ACHN (cell line): ENCODE measurements around the gene NRG3.
"Not testable (repeated sequence)": the region's sequence is repeated elsewhere in the genome, so short reads cannot be mapped to it uniquely, and the experiment has no call there.

Experiments used
- DNase-seq: peaks from one replicate; pipeline ENCODE4 v3.0.0-alpha.2; 2015
- in situ Hi-C: cut with HindIII; loops from 2 replicates; pipeline ENCODE4 v1.10.0; 2017; ENCODE audit warnings: low sequenced_read_pairs, low pct_ligation_motif_present, low pct_unique_long_range_greater_than_20kb

Gene NRG3

GRCh38 chr10:82986216-82986615, 1111.2 kb downstream of the NRG3 start:
- in situ Hi-C loops = no loop called here
- no peak for DNase-seq

DNA sequence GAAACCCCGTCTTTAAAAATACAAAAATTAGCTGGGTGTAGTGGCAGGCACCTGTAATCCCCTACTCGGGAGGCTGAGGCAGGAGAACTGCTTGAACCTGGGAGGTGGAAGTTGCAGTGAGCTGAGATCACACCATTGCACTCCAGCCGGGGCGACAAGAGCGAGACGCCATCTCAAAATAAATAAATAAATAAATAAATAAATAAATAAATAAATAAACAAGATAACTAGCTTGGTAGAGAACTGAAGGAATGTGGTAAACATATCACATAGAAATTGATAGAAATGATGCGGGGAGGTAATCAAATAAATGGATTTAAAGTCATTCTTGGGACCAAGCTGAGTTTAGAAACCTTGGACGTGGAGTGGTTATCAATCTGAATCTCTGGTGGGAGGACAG, 1131.5 kb downstream of the NRG3 start:
- in situ Hi-C loops, DNase-seq: not testable (repeated sequence)

- in situ Hi-C loops = no loop called here
- no peak for DNase-seq
Observed at GRCh38 chr10:83007510-83007909, 1132.5 kb downstream of the NRG3 start.

DNA sequence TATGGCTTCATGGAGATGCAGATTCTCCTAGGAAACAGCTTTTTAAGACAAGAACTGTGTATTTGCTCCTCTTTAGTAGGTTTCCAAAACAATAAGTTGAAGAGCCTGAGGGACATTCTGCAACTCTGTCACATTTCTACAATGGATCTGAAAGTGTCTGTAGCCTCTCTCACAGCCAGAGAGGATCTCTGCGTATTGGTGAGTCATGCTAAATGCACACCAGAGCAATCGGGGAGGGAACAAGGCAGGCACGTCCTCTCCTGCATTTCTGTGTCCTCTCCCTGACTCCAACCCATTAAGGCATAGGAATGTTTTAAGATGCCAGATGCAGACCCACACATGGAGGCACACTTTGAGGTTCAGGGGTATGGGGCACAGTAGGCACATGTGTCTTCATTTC, 1137.9 kb downstream of the NRG3 start:
- in situ Hi-C loops = no loop called here
- DNase-seq = no peak

GRCh38 chr10:83017076-83017867, 1142.3 kb downstream of the NRG3 start:
- DNase-seq = no peak
- in situ Hi-C loops = no loop called here

DNA sequence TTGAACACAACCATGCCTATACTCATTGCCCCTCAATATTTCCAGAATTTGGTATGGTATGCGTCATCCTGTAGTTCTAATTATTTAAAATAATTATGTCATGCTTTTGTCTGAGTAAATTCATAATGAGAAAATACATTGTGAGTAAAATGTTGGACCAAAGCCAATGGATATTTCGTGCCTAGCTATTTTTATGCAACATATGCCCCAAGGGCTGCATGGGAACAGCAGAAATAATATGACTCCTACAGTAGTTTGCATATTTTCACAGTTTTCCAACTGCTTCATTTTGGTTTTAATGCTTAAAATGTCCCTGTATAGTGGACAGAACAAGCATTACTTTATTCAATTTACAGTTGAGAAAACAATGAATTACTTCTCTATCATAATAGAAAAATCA, 1148.7 kb downstream of the NRG3 start:
- DNase-seq = no peak
- in situ Hi-C loops = no loop called here
